Breast epithelium (tissue), 3 donors: ENCODE measurements around the gene PLA2G15.

Experiments
- POLR2A ChIP-seq: fragments of 450-650 bp; IDR thresholded peaks from one replicate; pipeline ENCODE4 v1.6.1; 2016; ENCODE audit warnings: antibody characterized with exemption, mild to moderate bottlenecking, moderate library complexity
- TF ChIP-seq, protein P1 (sequence below), 3 donors: fragments of 450-650 bp; IDR thresholded peaks; one replicate each; pipeline ENCODE4 v1.5.1; 2016 to 2017; ENCODE audit warnings: antibody characterized with exemption in 3 of 3, mild to moderate bottlenecking in 3 of 3, moderate library complexity in 3 of 3

DNA sequence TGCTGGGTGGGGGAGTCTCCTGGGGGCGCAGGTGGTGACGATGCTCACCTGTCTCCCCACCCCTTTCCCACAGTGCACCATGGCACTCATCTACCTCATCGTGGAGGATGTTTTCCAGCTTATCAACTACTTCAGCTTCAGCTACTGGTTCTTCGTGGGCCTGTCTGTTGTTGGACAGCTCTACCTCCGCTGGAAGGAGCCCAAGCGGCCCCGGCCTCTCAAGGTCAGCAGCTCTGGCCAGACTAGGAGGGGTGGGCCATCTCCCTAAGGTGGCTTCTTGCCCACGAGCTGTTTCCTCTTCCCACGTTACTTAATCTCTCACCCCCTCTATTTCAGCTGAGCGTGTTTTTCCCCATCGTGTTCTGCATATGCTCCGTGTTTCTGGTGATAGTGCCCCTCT is 51.1 kb downstream of the PLA2G15 start:
- no peak for TF ChIP-seq POLR2A
- TF ChIP-seq, protein P1, sequence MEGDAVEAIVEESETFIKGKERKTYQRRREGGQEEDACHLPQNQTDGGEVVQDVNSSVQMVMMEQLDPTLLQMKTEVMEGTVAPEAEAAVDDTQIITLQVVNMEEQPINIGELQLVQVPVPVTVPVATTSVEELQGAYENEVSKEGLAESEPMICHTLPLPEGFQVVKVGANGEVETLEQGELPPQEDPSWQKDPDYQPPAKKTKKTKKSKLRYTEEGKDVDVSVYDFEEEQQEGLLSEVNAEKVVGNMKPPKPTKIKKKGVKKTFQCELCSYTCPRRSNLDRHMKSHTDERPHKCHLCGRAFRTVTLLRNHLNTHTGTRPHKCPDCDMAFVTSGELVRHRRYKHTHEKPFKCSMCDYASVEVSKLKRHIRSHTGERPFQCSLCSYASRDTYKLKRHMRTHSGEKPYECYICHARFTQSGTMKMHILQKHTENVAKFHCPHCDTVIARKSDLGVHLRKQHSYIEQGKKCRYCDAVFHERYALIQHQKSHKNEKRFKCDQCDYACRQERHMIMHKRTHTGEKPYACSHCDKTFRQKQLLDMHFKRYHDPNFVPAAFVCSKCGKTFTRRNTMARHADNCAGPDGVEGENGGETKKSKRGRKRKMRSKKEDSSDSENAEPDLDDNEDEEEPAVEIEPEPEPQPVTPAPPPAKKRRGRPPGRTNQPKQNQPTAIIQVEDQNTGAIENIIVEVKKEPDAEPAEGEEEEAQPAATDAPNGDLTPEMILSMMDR (IDR thresholded peaks at IDR 0.05), result no peak
